ENCODE results near the gene C1orf159. TPM values are rescaled to one million over a fixed set of nuclear protein-coding genes. Genes with fewer than 3 reads are reported as not detected.

Gene C1orf159
- total RNA-seq, 2 donors from 2014 or later = 4.4 to 4.6 TPM

DNA sequence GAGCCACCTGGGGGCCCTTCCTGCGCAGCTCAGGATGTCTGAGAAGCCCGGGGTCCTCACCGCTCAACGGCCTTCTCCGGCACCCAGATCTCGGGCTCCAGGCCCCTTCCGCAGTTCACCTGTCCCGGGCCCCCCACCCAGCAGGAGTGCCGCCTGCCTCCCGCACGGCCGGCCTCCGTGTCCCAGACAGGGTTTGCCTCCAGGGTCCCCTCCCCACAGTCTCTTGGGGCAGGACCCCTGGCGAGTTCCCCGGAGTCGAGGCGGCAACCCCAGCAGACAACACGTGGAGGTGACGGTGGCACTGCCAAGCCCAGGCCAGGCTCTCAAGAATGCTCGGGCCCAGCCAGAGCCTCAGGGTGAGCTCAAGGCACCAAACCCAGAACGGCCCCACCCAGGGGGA, 35.4 kb upstream of the C1orf159 start:
- TF ChIP-seq CTCF (IDR thresholded peaks at IDR 0.05) = no peak

DNA sequence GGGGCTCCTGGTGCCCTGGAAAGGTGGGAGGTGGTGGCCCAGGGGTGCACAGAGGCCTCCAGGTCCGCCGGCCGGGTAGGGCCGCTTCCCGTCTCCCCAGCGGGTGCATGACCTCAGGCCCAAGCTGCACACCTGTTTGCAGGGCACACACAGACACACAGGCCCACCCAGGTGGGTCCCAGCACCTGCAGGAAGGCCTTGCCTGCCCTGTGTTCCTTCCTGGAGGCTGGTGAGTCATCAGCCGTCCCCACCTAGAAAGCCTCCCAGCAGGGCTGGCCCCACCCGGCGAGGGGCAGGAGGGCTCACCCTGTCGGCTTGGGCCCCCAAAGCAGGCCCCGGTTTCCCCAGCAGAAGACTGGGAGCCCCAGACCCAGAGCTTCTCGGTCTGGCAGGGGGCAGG, 34.2 kb upstream of the C1orf159 start:
- no peak for DNase-seq (ENCODE audit: low spot score)
- H3K9me3 ChIP-seq = no peaks in the 10 kb centered on the region
- H3K4me3 ChIP-seq = no peak overlapping the region
- no peaks in the 10 kb centered on the region for H3K4me1 ChIP-seq
- TF ChIP-seq CTCF (IDR thresholded peaks at IDR 0.05) = no peak
- H3K36me3 ChIP-seq = no peaks in the 10 kb centered on the region
- H3K27ac ChIP-seq = no peak overlapping the region
- H3K27me3 ChIP-seq = no peaks in the 10 kb centered on the region

More for the DNA sequence above, 35.4 kb upstream of the C1orf159 start:
- Histone ChIP-seq H3K27ac (no peak overlapping the region), H3K9me3 (no peaks in the 10 kb centered on the region), H3K4me1 (no peaks in the 10 kb centered on the region), H3K27me3 (no peaks in the 10 kb centered on the region), H3K36me3 (no peaks in the 10 kb centered on the region), H3K4me3 (no peak overlapping the region)
- no peak for DNase-seq (ENCODE audit: low spot score)

DNA sequence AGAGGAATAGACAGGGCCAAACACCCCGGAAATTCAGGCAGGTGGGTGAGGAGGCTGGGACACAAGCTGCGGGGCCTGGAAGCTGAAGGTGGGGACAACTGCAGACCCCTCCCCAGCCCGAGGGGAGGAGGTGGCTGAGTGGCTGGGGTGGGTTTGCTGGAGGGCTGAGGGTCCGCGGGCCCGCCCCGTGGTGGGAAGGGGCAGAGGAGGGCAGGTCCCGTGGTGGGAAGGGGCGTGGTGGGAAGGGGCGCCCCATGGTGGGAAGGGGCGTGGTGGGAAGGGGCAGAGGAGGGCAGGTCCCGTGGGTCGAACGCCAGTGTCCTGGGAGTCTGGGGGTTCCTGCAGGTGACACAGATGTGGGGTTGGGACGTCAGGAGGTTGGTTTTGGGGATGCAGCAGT, 33.5 kb upstream of the C1orf159 start:
- TF ChIP-seq CTCF (IDR thresholded peaks at IDR 0.05) = no peak
- Histone ChIP-seq H3K4me1 (no peaks in the 10 kb centered on the region), H3K27me3 (no peaks in the 10 kb centered on the region), H3K27ac (no peak overlapping the region), H3K36me3 (no peaks in the 10 kb centered on the region), H3K4me3 (no peak overlapping the region), H3K9me3 (no peaks in the 10 kb centered on the region)
- DNase-seq (ENCODE audit: low spot score) = no peak

DNA sequence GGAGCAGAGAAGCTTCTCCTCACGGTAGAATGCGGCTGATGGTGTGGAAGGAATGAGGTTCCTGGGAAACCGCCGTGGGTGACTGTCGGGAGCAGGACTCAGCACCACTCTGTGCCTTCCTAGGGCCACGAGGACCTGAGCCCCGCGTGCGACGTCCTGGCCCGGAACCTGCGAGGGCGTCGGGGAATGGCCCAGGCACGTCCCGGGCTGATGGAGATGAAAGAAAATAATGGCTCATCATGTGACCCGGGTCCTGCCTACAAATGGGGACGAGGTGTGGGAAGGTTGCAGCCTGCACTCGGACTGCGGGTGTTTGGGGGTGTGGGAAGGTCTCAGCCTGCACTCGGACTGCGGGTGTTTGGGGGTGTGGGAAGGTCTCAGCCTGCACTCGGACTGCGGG, 32.7 kb upstream of the C1orf159 start:
- H3K36me3 ChIP-seq = no peaks in the 10 kb centered on the region

GRCh38 chr1:1148061-1148460, 32.2 kb upstream of the C1orf159 start:
- DNase-seq (ENCODE audit: low spot score) = no peak
- TF ChIP-seq CTCF (IDR thresholded peaks at IDR 0.05) = no peak
- Histone ChIP-seq H3K9me3 (no peaks in the 10 kb centered on the region), H3K27ac (no peak overlapping the region), H3K4me3 (no peak overlapping the region), H3K36me3 (no peaks in the 10 kb centered on the region), H3K4me1 (no peaks in the 10 kb centered on the region), H3K27me3 (no peaks in the 10 kb centered on the region)

More for the DNA sequence above, 32.7 kb upstream of the C1orf159 start:
- no peak overlapping the region for H3K4me3 ChIP-seq
- H3K27ac ChIP-seq = no peak overlapping the region
- no peaks in the 10 kb centered on the region for H3K4me1 ChIP-seq
- H3K9me3 ChIP-seq = no peaks in the 10 kb centered on the region
- DNase-seq (ENCODE audit: low spot score) = no peak
- TF ChIP-seq CTCF (IDR thresholded peaks at IDR 0.05) = no peak
- no peaks in the 10 kb centered on the region for H3K27me3 ChIP-seq

GRCh38 chr1:1146596-1146995, 30.7 kb upstream of the C1orf159 start:
- no peaks in the 10 kb centered on the region for H3K27me3 ChIP-seq
- H3K27ac ChIP-seq = no peak overlapping the region
- DNase-seq (ENCODE audit: low spot score) = no peak
- no peak overlapping the region for H3K4me3 ChIP-seq
- H3K36me3 ChIP-seq = no peaks in the 10 kb centered on the region
- TF ChIP-seq CTCF (IDR thresholded peaks at IDR 0.05) = no peak
- no peaks in the 10 kb centered on the region for H3K4me1 ChIP-seq
- H3K9me3 ChIP-seq = no peaks in the 10 kb centered on the region

All from right atrium auricular region (tissue), 2 donors.